Psoas muscle (tissue), 8 donors: ENCODE data around the gene CFAP65. TPM values are rescaled to one million over a fixed set of nuclear protein-coding genes. Genes with fewer than 3 reads are reported as not detected.

ENCODE experiments used
- ATAC-seq, 4 donors: fragments of 200-7000 bp; cut with Tn5 transposase; one replicate each; pipeline ENCODE4 v1.9.1; 2020; ENCODE audit warnings: moderate library complexity in 3 of 4, mild to moderate bottlenecking in 2 of 4
- DNase-seq, 2 donors: peaks; one replicate each; pipeline ENCODE4 v3.0.0-alpha.2; 2020
- H3K27ac ChIP-seq: fragments of 200-600 bp; one replicate; pipeline ENCODE4 v1.8.0; 2022
- H3K27me3 ChIP-seq, 3 donors: fragments of 200-600 bp in 1 of 3; one replicate each; pipeline versions ENCODE4 v1.6.1 to v1.8.0; 2013 to 2022; ENCODE audit warnings: low read length in 2 of 3, mild to moderate bottlenecking in 2 of 3, moderate library complexity in 1 of 3; ENCODE audit not compliant: insufficient read depth in 3 of 3
- H3K36me3 ChIP-seq, 2 donors: fragments of 200-600 bp in 1 of 2; one replicate each; pipeline versions ENCODE4 v1.6.1 to v1.8.0; 2013 to 2022; ENCODE audit warnings: low read depth in 1 of 2, mild to moderate bottlenecking in 1 of 2, moderate library complexity in 1 of 2; ENCODE audit not compliant: insufficient read depth in 1 of 2
- H3K4me1 ChIP-seq: fragments of 200-600 bp; one replicate; pipeline ENCODE4 v1.8.0; 2022
- H3K4me3 ChIP-seq: fragments of 200-600 bp; one replicate; pipeline ENCODE4 v1.8.0; 2022; ENCODE audit warnings: mild to moderate bottlenecking
- H3K9me3 ChIP-seq: fragments of 200-600 bp; one replicate; pipeline ENCODE4 v1.8.0; 2022
- CTCF ChIP-seq: fragments of 200-600 bp; IDR thresholded peaks from one replicate; pipeline ENCODE4 v1.8.0; 2022; ENCODE audit warnings: antibody characterized with exemption
- WGBS, 3 donors: extraction: QIAGEN DNeasy Blood & Tissue Kit; methylation state at CpG; one replicate each; pipeline versions ENCODE4 v1.1.6 to v1.1.7; 2013; 5-methylcytosine and 5-hydroxymethylcytosine counted together
- intact Hi-C, 2 donors: fragments of 100-400 bp; cut with DNase I; formaldehyde crosslinking; loops; one replicate each; pipeline versions ENCODE4 v1.11.0 to v1.14.2; 2022
- polyA plus RNA-seq, 3 donors: library from polyadenylated mRNA; stranded (reverse); fragments of 200-250 nt; gene quantifications; one replicate each; pipeline ENCODE4 v1.2.3, GENCODE V29; 2013
- total RNA-seq, 4 donors: library from RNA; stranded (reverse); fragmentation: NEBNext Ultra II Directional in 2 of 4; extraction: Animal tissue kit (Norgen Biotek cat#: 25700) in 2 of 4; gene quantifications; one replicate each; pipeline versions ENCODE4 v1.2.1 to v1.2.4, GENCODE V29; 2021 to 2023
- donor health status: healthy with polysubstance abuse.
- donor health status: DM: no; HTN: no; CAD: no; lungs with moderate emphysema.
- donor health status: Bipolar disorder and iron deficiency.
- donor health status: healthy.
- donor health status: DM: yes; HTN: yes; CAD: no.
- donor health status: DM: no; HTN: no; CAD: no.
- donor health status: DM: no; HTN: no; CAD: no.
- donor health status: DM: yes; HTN: yes; CAD: no.

Gene CFAP65
- total and polyA plus RNA-seq, 7 donors: not detected

- 60 to 69% (median 64%) methylated on average over 16 to 18 of the region's 18 CpGs for WGBS, 3 donors
- H3K27me3 ChIP-seq: peaks cover 0 to 40% (median 5%) of the 10 kb centered on the region in 3 donors
Measured at GRCh38 chr2:218953366-218953954, 87.9 kb downstream of the CFAP65 start.

More at GRCh38 chr2:218953366-218953954, 87.9 kb downstream of the CFAP65 start:
- Histone ChIP-seq H3K4me1 (no peaks in the 10 kb centered on the region), H3K27ac (no peak overlapping the region), H3K9me3 (no peaks in the 10 kb centered on the region), H3K4me3 (no peak overlapping the region), H3K36me3 (no peaks in the 10 kb centered on the region)
- DNase-seq (no peak), ATAC-seq (no peak)
- intact Hi-C loops: no loop called here
- no peak for TF ChIP-seq CTCF

Other genes with a start within 250 kb of the CFAP65 start
- 100 to 1,000 TPM in 1 of 4 donors, 10 to 100 TPM in 3; 22.0 to 187 (median 59.9) TPM for gene PRKAG3, start 209.7 kb downstream of the CFAP65 start, total RNA-seq
- gene PRKAG3, start 209.7 kb downstream of the CFAP65 start, polyA plus RNA-seq: 10 to 100 TPM in 2 of 3 donors, 1 to 10 TPM in 1; 9.2 to 60.2 (median 58.5) TPM
- gene WNT6, start 181.7 kb downstream of the CFAP65 start, total RNA-seq: 1 to 10 TPM in 1 of 4 donors, under 1 TPM in 3; 0.12 to 1.0 (median 0.48) TPM
- gene WNT6, start 181.7 kb downstream of the CFAP65 start, polyA plus RNA-seq: under 1 TPM; 0.05 to 0.20 (median 0.20) TPM
- gene WNT10A, start 160.7 kb downstream of the CFAP65 start, total RNA-seq: not detected
- under 1 TPM in 2 of 3 donors, not detected in 1; 0.01 to 0.03 TPM for gene WNT10A, start 160.7 kb downstream of the CFAP65 start, polyA plus RNA-seq
- gene CDK5R2, start 81.8 kb downstream of the CFAP65 start, total RNA-seq: not detected
- gene CDK5R2, start 81.8 kb downstream of the CFAP65 start, polyA plus RNA-seq: under 1 TPM in 1 of 3 donors, not detected in 2; 0.03 TPM
- gene FEV, start 56.3 kb downstream of the CFAP65 start, total RNA-seq: not detected
- gene FEV, start 56.3 kb downstream of the CFAP65 start, polyA plus RNA-seq: not detected
- gene CRYBA2, start 48.1 kb downstream of the CFAP65 start, total RNA-seq: not detected
- gene CRYBA2, start 48.1 kb downstream of the CFAP65 start, polyA plus RNA-seq: under 1 TPM in 1 of 3 donors, not detected in 2; 0.08 TPM
- not detected for gene IHH, start 19.4 kb upstream of the CFAP65 start, total RNA-seq
- under 1 TPM in 2 of 3 donors, not detected in 1; 0.03 to 0.12 TPM for gene IHH, start 19.4 kb upstream of the CFAP65 start, polyA plus RNA-seq
- 10 to 100 TPM; 11.5 to 18.5 (median 13.4) TPM for gene NHEJ1, start 119.3 kb upstream of the CFAP65 start, total RNA-seq
- gene NHEJ1, start 119.3 kb upstream of the CFAP65 start, polyA plus RNA-seq: 10 to 100 TPM; 10.7 to 20.5 (median 15.5) TPM
- gene SLC23A3, start 128.5 kb upstream of the CFAP65 start, total RNA-seq: under 1 TPM in 3 of 4 donors, not detected in 1; 0.12 to 0.86 (median 0.16) TPM
- under 1 TPM; 0.09 to 0.25 (median 0.10) TPM for gene SLC23A3, start 128.5 kb upstream of the CFAP65 start, polyA plus RNA-seq
- 10 to 100 TPM; 58.5 to 76.0 (median 70.0) TPM for gene CNPPD1, start 135.4 kb upstream of the CFAP65 start, total RNA-seq
- gene CNPPD1, start 135.4 kb upstream of the CFAP65 start, polyA plus RNA-seq: 10 to 100 TPM; 71.0 to 81.5 (median 72.7) TPM
- gene RETREG2, start 136.8 kb upstream of the CFAP65 start, total RNA-seq: 10 to 100 TPM; 28.1 to 38.1 (median 37.1) TPM
- gene RETREG2, start 136.8 kb upstream of the CFAP65 start, polyA plus RNA-seq: 10 to 100 TPM; 36.5 to 71.4 (median 62.2) TPM
- 10 to 100 TPM; 19.0 to 26.6 (median 22.1) TPM for gene ZFAND2B, start 165.3 kb upstream of the CFAP65 start, total RNA-seq
- 10 to 100 TPM; 22.4 to 46.2 (median 32.6) TPM for gene ZFAND2B, start 165.3 kb upstream of the CFAP65 start, polyA plus RNA-seq
- 10 to 100 TPM; 24.4 to 55.7 (median 43.5) TPM for gene ABCB6, start 177.4 kb upstream of the CFAP65 start, total RNA-seq
- 10 to 100 TPM; 31.0 to 64.9 (median 42.2) TPM for gene ABCB6, start 177.4 kb upstream of the CFAP65 start, polyA plus RNA-seq
- 100 to 1,000 TPM; 111 to 180 (median 122) TPM for gene ATG9A, start 188.1 kb upstream of the CFAP65 start, total RNA-seq
- gene ATG9A, start 188.1 kb upstream of the CFAP65 start, polyA plus RNA-seq: 100 to 1,000 TPM in 1 of 3 donors, 10 to 100 TPM in 2; 41.6 to 107 (median 74.0) TPM
- gene ANKZF1, start 188.3 kb upstream of the CFAP65 start, total RNA-seq: 10 to 100 TPM in 3 of 4 donors, 1 to 10 TPM in 1; 9.3 to 29.4 (median 15.2) TPM
- gene ANKZF1, start 188.3 kb upstream of the CFAP65 start, polyA plus RNA-seq: 10 to 100 TPM in 2 of 3 donors, 1 to 10 TPM in 1; 8.7 to 27.8 (median 14.9) TPM
- gene GLB1L, start 203.9 kb upstream of the CFAP65 start, total RNA-seq: 1 to 10 TPM in 1 of 4 donors, under 1 TPM in 3; 0.59 to 1.6 (median 0.92) TPM
- 1 to 10 TPM in 1 of 3 donors, under 1 TPM in 2; 0.55 to 3.7 (median 0.82) TPM for gene GLB1L, start 203.9 kb upstream of the CFAP65 start, polyA plus RNA-seq
- gene STK16, start 204.0 kb upstream of the CFAP65 start, total RNA-seq: 10 to 100 TPM; 11.6 to 16.7 (median 14.3) TPM
- gene STK16, start 204.0 kb upstream of the CFAP65 start, polyA plus RNA-seq: 10 to 100 TPM; 15.8 to 38.5 (median 29.7) TPM
- not detected for gene TUBA4B, start 211.7 kb upstream of the CFAP65 start, total RNA-seq
- gene TUBA4B, start 211.7 kb upstream of the CFAP65 start, polyA plus RNA-seq: under 1 TPM in 1 of 3 donors, not detected in 2; 0.06 TPM
- gene TUBA4A, start 212.4 kb upstream of the CFAP65 start, total RNA-seq: 100 to 1,000 TPM; 522 to 707 (median 613) TPM
- 100 to 1,000 TPM; 291 to 618 (median 508) TPM for gene TUBA4A, start 212.4 kb upstream of the CFAP65 start, polyA plus RNA-seq
- 100 to 1,000 TPM in 3 of 4 donors, 10 to 100 TPM in 1; 93.1 to 173 (median 117) TPM for gene DNAJB2, start 237.8 kb upstream of the CFAP65 start, total RNA-seq
- gene DNAJB2, start 237.8 kb upstream of the CFAP65 start, polyA plus RNA-seq: 100 to 1,000 TPM in 2 of 3 donors, 10 to 100 TPM in 1; 99.6 to 204 (median 100) TPM